ENCODE measurements around the gene MTHFS.
"Not testable (repeated sequence)": the region's sequence is repeated elsewhere in the genome, so short reads cannot be mapped to it uniquely, and the experiment has no call there.

MTHFS gene

GRCh38 chr15:79896634-79897379 lies at the start of gene MTHFS:
TSS of gene MTHFS (minus strand) at chr15:79897014. CDS start at chr15:79896988, 26 bp downstream.
- DNase-seq, result peak; percentile 64 to 91

GRCh38 chr15:79944622-79945021 lies 47.8 kb upstream of the MTHFS start:
- DNase-seq, result peak in 1 of 2 experiments; percentile 7

- no peak for DNase-seq
Observed at GRCh38 chr15:79943820-79944219, 47.0 kb upstream of the MTHFS start.

DNA sequence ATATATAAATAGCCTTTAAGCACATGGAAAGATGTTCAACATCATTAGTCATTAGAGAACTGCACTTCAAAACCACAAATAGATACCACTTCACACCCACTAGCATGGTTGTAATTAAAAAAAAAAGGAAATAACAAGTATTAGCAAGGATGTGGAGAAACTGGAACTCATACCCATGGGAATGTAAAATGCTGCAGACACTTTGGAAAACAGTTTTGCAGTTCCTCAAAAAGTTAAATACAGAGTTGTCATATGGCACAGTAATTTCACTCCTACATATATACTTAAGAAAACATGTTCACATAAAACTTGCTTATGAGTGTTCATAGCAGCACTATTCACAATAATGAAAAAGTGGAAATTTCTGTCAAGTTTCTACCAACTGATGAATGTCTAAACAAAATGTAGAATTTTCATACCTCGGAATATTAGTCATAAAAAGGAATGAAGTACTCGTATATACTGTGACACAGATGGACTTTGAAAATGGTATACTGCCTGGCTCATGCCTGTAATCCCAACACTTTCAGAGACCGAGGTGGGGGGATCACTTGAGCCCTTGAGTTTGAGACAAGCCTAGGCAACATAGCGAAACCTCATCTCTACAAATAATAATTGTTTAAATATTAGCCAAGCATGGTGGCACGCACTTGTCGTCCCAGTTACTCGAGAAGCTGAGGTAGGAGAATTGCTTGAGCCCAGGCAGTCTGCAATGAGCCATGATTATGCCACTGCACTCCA lies 46.1 kb upstream of the MTHFS start:
- DNase-seq, result no peak

DNA sequence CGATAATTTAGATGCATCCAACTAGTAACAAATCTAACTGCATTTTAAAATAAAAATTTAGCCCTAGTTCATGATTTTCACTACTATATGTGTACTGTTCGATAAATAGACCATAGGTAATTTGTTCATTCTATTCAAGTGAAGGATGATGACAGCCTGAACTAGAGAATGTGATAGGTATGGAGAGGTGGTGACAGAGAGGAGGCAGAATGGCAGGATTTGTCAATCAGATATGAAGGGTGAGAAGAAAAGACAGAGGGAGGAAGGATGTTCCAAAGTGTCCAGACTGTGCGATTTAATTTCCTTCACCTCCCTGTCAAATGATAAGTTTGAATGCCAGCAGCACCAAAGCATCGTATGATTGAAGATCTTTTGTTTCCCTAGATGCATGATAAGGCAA lies 42.6 kb upstream of the MTHFS start:
- no peak for DNase-seq

DNA sequence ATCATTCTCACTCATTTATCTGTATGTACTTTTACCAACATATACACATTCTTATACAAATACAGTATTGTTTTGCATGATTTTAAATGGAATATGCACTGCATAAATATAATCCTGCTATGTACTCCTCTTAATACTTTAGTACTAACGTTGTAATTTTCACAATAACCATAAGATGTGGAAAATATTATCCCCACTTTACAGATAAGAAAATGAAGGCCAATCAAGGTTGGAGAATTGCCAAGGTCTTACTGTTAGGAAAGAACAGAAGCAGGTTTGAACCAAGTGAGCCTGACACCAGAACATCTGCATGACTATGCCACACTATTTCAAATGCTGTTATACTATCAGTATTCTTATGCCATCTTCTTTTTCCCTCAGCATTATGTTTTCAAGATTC lies 41.3 kb upstream of the MTHFS start:
- no peak for DNase-seq

- not testable (repeated sequence) for DNase-seq
Observed at GRCh38 chr15:79935556-79936201, 38.9 kb upstream of the MTHFS start.

DNA sequence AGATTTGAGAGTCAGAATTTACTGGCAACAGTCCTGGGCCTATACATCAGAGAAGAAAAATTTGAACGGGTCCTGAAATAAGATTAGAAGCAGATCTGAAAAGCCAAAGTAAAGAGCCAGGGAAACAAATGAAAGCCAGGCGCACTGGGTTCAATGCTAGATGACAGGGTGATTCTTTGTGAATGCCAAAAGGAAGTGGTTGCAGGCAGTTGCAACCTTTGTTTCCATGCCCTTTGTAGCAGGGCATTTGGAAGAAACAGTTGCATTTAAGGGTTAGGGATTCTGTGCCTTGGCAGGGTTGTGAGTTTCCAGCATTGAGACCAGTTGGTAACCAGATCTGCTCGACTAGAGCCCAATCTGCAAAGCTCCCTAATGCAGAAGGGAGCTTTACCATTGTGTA lies 36.4 kb upstream of the MTHFS start:
- DNase-seq, result no peak

GRCh38 chr15:79932447-79932846 lies 35.6 kb upstream of the MTHFS start:
- DNase-seq, result no peak

DNA sequence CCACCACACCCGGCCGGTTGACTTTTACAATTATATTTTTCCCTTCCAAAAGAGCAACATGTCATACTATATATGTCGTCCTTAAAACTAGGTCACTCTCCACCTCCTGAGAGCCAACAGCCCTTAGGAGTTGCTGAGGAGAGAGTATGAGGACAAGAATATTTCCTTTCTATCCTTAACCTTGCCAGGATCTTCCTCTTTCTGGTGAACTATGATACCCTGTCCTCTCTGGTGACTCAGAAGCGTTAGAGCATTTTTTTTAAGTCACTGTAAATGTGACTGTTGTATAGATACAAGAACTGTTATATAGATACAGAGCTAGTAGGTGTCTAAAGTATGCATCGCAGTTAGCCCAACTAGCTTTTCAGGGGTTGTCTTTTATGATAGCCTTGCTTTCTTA lies 33.7 kb upstream of the MTHFS start:
- DNase-seq, result no peak

DNA sequence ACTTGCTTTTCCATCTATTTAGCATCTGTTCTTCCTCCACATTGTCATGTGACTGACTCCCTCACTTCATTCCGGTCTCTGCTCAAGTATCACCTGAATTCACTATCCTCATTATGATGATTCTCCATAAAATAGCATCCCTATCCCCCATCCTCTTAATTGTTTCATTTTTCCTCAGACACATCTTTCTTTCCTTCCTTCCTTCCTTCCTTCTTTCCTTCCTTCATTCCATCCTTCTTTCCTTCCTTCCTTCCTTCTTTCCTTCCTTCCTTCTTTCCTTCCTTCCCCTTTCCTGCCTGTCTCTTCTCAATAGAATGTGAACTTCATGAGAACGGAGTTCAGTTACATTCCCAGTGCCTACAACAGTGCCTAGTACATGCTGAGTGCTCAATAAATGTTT lies 32.6 kb upstream of the MTHFS start:
- no peak for DNase-seq

DNA sequence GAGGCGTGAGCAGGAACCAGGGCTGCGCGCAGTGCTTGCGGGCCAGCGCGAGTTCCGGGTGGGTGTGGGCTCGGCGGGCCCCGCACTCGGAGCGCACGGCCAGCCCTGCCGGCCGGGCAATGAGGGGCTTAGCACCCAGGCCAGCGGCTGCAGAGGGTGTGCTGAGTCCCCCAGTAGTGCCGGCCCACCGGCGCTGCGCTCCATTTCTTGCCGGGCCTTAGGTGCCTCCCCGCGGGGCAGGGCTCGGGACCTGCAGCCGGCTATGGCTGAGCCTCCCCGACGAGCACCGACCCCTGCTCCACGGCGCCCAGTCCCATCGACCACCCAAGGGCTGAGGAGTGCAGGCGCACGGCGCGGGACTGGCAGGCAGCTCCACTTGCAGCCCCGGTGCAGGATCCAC lies 29.3 kb upstream of the MTHFS start:
- not testable (repeated sequence) for DNase-seq

DNA sequence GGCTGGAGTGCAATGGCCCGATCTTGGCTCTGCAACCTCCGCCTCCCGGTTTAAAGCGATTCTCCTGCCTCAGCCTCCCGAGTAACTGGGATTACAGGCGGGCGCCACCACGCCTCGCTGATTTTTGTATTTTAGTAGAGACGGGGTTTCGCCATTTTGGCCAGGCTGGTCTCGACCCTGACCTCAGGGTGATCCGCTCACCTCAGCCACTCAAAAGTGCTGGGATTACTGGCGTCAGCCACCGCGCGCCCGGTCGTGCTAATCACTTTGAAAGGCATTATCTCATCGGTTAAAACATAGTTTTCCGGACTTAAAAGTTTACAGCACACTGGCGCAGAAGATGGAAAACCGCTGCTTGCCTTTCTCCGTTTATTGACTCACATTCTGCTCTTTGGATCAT lies 27.6 kb upstream of the MTHFS start:
- DNase-seq, result no peak

DNA sequence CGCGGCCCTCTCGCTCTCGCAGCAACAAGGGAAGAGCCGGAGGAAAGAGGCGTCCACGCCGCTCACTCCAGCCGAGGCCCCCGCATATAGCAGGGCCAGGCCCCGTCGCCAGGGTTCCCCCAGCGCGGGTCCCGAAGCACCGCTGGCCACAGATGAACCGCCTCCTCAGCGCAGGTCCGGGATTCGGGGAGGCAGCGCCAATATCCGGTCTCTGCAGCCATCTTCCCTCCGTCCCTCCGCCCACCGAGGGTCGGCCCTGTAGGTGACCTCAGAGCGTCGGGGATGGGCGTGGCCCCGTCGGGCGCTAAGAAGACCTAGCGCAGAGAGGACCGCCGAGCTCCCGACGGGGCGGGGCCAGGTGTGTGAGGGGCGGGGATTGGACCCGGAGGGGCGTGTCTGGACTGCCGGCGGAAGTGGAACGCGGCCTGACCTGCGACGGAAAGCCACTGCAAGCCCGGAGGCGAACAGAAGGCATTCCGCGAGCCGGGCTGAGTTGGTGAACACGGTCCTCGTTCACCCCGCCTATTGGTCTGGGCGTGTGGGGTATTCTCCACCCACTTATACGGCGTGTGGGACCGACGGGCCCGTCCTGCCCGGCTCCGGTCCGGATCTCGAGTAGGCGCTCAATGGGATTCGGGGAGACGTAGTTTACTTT lies 26.8 kb upstream of the MTHFS start:
- peak; percentile 94 to 99 for DNase-seq

DNA sequence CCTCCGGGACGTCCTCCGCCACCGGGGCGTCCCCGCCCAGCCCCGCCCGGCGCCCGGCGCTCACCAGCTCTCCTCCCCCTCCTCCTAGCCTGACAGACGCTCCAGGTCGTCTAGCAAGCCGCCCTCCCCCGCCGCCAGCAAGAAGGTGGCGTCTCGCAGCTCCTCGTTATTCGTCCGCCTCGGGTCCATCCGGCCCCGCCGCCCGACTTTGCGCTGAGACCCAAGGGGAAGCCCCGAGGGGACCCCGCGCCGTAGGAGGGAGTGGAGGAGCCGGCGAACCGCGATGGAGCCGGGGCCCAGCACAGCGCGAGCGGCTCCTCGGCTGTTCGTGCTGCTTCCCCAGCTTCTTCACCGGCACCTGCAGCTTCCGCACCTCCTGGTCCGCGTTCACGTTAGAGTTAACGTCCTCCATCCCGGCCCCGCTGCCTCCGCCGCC lies 26.3 kb upstream of the MTHFS start:
- peak; percentile 82 to 83 for DNase-seq

GRCh38 chr15:79922512-79923078 lies 25.8 kb upstream of the MTHFS start:
- peak in 1 of 2 experiments; percentile 47 for DNase-seq

DNA sequence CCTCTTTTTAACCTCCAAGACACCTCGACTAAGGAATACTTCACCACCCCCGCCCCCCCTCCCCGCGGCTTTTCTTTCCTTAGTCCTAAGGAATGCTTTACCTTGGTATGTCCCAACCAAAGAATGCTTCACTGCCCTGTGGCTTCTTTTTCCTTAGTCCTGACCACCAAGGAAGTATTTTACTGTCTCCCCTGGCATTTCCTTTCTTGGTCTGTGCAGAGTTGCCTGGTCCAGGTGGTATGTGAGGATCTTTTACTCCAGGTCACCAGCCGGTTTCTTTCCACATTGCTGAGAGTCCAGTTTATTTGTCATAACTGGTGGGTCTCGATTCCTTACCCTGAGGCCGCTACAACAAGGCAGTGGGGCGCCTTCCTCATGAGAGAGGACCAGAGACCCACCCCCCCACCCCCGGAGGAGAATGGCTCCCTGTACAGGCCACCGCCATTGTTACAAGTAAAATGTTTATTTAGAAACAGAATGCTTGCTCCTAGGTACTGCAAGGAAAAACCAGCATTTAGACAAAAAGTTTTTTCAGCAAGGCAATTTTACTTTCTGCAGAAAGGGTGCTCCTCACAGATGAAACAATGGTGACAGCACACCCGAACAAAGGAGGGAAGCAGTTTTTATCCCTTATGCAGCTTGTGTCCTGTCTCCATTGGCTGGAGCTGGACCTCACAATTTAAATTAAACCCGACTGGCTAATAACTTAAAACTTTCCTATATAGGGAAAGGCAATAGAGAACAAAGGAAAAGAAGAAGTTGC lies 23.1 kb upstream of the MTHFS start:
- no peak for DNase-seq

- DNase-seq, result no peak
Observed at GRCh38 chr15:79919090-79919748, 22.4 kb upstream of the MTHFS start.

DNA sequence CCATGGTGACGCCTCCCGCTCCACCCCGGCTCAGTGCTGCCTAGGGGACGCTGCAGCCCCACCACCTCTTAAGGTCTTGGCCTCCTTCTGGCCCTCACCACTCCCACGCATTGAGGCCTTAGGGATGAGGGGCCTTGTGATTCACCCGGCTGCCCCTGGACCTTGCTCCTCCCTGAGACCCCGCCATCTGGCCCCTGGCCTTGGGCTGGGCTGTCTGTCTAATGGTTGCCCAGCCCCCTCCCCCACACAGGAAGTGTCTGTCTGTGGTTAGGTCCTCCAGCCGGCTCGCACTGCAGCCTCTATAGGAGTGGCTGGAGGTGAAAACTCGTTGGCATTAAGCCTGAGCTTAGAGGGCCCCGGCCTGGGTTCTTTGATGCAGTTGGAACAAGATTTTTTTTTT lies 21.5 kb upstream of the MTHFS start:
- DNase-seq, result no peak

DNA sequence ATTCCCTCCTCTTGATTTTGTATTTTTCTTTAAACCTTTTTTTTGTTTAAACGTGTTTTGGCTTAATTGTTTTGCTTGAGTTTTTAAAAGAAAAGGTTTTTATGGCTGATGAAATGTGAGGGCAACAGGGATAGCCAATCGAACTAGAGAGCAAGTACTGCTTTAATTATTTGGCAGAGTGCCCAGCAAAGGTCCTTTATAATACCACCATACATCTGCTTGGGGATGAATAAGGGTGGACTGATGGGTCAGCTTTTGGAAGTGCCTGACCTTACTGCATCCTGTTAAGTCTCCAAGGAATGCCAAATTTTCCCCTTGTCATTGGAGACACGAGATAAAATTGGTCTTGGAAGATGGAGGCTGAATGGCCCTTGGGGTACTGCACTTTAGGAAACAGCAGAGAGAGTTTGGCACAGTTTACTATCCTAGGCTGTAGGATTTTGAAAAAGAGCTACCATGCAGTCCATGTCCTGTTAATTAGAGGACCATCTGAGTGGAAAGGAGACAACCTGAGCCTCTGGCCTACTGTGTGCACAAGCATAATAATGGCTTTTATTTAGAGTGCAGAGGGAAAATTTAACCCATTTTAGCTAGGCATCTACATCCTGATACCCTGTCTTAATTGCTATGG lies 19.8 kb upstream of the MTHFS start:
- no peak for DNase-seq

Measured in NCI-H526 (cell line).